ENCODE data around the gene CEP43. TPM values are rescaled to one million over a fixed set of nuclear protein-coding genes. Genes with fewer than 3 reads are reported as not detected.

Gene CEP43
- polyA plus RNA-seq, 3 donors = 5.0 to 9.2 (median 6.2) TPM

- WGBS, 3 donors = 3 to 5% (median 5%) methylated on average over 36 to 38 of the region's 38 CpGs
These were observed 1.4 kb upstream of the CEP43 start for GRCh38 chr6:166997768-166998255.

GRCh38 chr6:166998256-166999144 is 697 bp upstream of the CEP43 start:
- 0% methylated on average over 77 to 96 of the region's 96 CpGs for WGBS, 3 donors

More at GRCh38 chr6:166997768-166998255, 1.4 kb upstream of the CEP43 start:
- H3K27ac ChIP-seq (ENCODE audit: low read depth, low read length) = no peak overlapping the region

GRCh38 chr6:166999884-167000253 is 672 bp downstream of the CEP43 start:
- 1 to 4% (median 2%) methylated on average over 10 of the region's 10 CpGs for WGBS, 3 donors
- no peak overlapping the region for H3K27ac ChIP-seq (ENCODE audit: low read depth, low read length)

More at GRCh38 chr6:166998256-166999144, 697 bp upstream of the CEP43 start:
- no peak overlapping the region for H3K27ac ChIP-seq (ENCODE audit: low read depth, low read length)

- H3K27ac ChIP-seq (ENCODE audit: low read depth, low read length) = no peak overlapping the region
- WGBS, 3 donors = 75 to 92% (median 85%) methylated on average over 2 of the region's 2 CpGs
These were observed 1.6 kb downstream of the CEP43 start for GRCh38 chr6:167000759-167001158.

- whole genome bisulfite sequencing, 3 donors = 56 to 67% (median 65%) methylated on average over 12 of the region's 12 CpGs
These were observed 6.4 kb downstream of the CEP43 start for GRCh38 chr6:167005350-167006159.

GRCh38 chr6:167007985-167008384 is 8.8 kb downstream of the CEP43 start:
- H3K27ac ChIP-seq (ENCODE audit: low read depth, low read length) = no peak overlapping the region
- 48 to 95% (median 85%) methylated on average over 4 of the region's 4 CpGs for WGBS, 3 donors

More at GRCh38 chr6:167005350-167006159, 6.4 kb downstream of the CEP43 start:
- no peak overlapping the region for H3K27ac ChIP-seq (ENCODE audit: low read depth, low read length)

- 85 to 98% (median 88%) methylated on average over 1 of the region's 1 CpG for WGBS, 3 donors
- H3K27ac ChIP-seq (ENCODE audit: low read depth, low read length) = no peak overlapping the region
These were observed 13.9 kb downstream of the CEP43 start for GRCh38 chr6:167013067-167013466.

- no peak overlapping the region for H3K27ac ChIP-seq (ENCODE audit: low read depth, low read length)
- 95 to 98% (median 97%) methylated on average over 4 of the region's 4 CpGs for WGBS, 3 donors
These were observed 14.7 kb downstream of the CEP43 start for GRCh38 chr6:167013946-167014345.

GRCh38 chr6:167015302-167015701 is 16.1 kb downstream of the CEP43 start:
- 96 to 97% (median 96%) methylated on average over 9 of the region's 9 CpGs for WGBS, 3 donors

GRCh38 chr6:167020206-167020605 is 21.0 kb downstream of the CEP43 start:
- H3K27ac ChIP-seq (ENCODE audit: low read depth, low read length) = no peak overlapping the region
- 94 to 98% (median 96%) methylated on average over 3 of the region's 3 CpGs for WGBS, 3 donors

More at GRCh38 chr6:167015302-167015701, 16.1 kb downstream of the CEP43 start:
- no peak overlapping the region for H3K27ac ChIP-seq (ENCODE audit: low read depth, low read length)

- no peak overlapping the region for H3K27ac ChIP-seq (ENCODE audit: low read depth, low read length)
- 87 to 94% (median 89%) methylated on average over 3 of the region's 3 CpGs for WGBS, 3 donors
These were observed 28.1 kb downstream of the CEP43 start for GRCh38 chr6:167027308-167027707.

- WGBS, 3 donors = 93 to 97% (median 94%) methylated on average over 6 of the region's 6 CpGs
- H3K27ac ChIP-seq (ENCODE audit: low read depth, low read length) = no peak overlapping the region
These were observed 28.6 kb downstream of the CEP43 start for GRCh38 chr6:167027772-167028171.

- 82 to 91% (median 83%) methylated on average over 11 of the region's 11 CpGs for WGBS, 3 donors
- no peak overlapping the region for H3K27ac ChIP-seq (ENCODE audit: low read depth, low read length)
These were observed 31.2 kb downstream of the CEP43 start for GRCh38 chr6:167030222-167031072.

GRCh38 chr6:167031082-167031709 is 32.0 kb downstream of the CEP43 start:
- no peak overlapping the region for H3K27ac ChIP-seq (ENCODE audit: low read depth, low read length)
- 93 to 96% (median 95%) methylated on average over 6 of the region's 6 CpGs for WGBS, 3 donors

GRCh38 chr6:167034056-167034455 is 34.9 kb downstream of the CEP43 start:
- H3K27ac ChIP-seq (ENCODE audit: low read depth, low read length) = no peak overlapping the region
- WGBS, 3 donors = 91 to 97% (median 95%) methylated on average over 3 of the region's 3 CpGs

- no peak overlapping the region for H3K27ac ChIP-seq (ENCODE audit: low read depth, low read length)
- 67 to 87% (median 85%) methylated on average over 3 of the region's 3 CpGs for WGBS, 3 donors
These were observed 38.6 kb downstream of the CEP43 start for GRCh38 chr6:167037762-167038161.

GRCh38 chr6:167044696-167045095 is 45.5 kb downstream of the CEP43 start:
- 81 to 90% (median 83%) methylated on average over 10 of the region's 10 CpGs for WGBS, 3 donors
- H3K27ac ChIP-seq (ENCODE audit: low read depth, low read length) = no peak overlapping the region
